OCI-LY7 (cell line): ENCODE measurements around the gene C15orf61. TPM values are rescaled to one million over a fixed set of nuclear protein-coding genes. Genes with fewer than 3 reads are reported as not detected.

ENCODE experiments used
- BruUV-seq: library from RNA; stranded (reverse); fragments of 400-500 nt; replicated peaks from 2 replicates; lab custom pipeline; 2021; lab: Mats Ljungman, UMichigan
- CTCF ChIA-PET: fragments of 300-600 bp; sonication (Branson Sonifier 250); formaldehyde crosslinking; loops from one replicate; lab custom pipeline; 2022; ENCODE audit warnings: antibody characterized with exemption; ENCODE audit not compliant: unreplicated experiment; lab: Charles Lee
- POLR2A ChIA-PET: fragments of 300-600 bp; sonication (Branson Sonifier 250); formaldehyde crosslinking; loops from one replicate; lab custom pipeline; 2022; ENCODE audit warnings: antibody characterized with exemption; lab: Charles Lee
- DNase-seq: peaks from one replicate; pipeline ENCODE4 v3.0.0-alpha.2; 2015; ENCODE audit warnings: low spot score
- H2AFZ ChIP-seq: fragments of 200-600 bp; sonication (generic), shearing (Covaris generic); 2 replicates; pipeline ENCODE4 v1.6.1; 2014; ENCODE audit warnings: mild to moderate bottlenecking, antibody characterized with exemption, low read length, moderate library complexity
- H3K27ac ChIP-seq: fragments of 200-600 bp; sonication (generic); 2 replicates; pipeline ENCODE4 v1.5.1; 2014; ENCODE audit warnings: mixed run types, low read depth, mild to moderate bottlenecking, moderate library complexity, low read length, inconsistent platforms; ENCODE audit not compliant: poor library complexity, severe bottlenecking
- H3K36me3 ChIP-seq: fragments of 200-600 bp; sonication (generic); 2 replicates; pipeline ENCODE4 v1.6.1; 2014; ENCODE audit warnings: mild to moderate bottlenecking, antibody characterized with exemption, low read length, moderate library complexity, mixed read lengths; ENCODE audit not compliant: insufficient read depth
- H3K4me1 ChIP-seq: fragments of 200-600 bp; sonication (generic); 2 replicates; pipeline ENCODE4 v1.5.1; 2014; ENCODE audit warnings: mild to moderate bottlenecking, low read length; ENCODE audit not compliant: insufficient read depth, poor library complexity, severe bottlenecking
- H3K4me2 ChIP-seq: fragments of 200-600 bp; sonication (generic); 2 replicates; pipeline ENCODE4 v1.6.1; 2014; ENCODE audit warnings: mild to moderate bottlenecking, low read length
- H3K4me3 ChIP-seq: fragments of 200-600 bp; sonication (generic); 2 replicates; pipeline ENCODE4 v1.5.1; 2014; ENCODE audit warnings: mild to moderate bottlenecking, low read depth, low read length; ENCODE audit not compliant: poor library complexity, severe bottlenecking
- H3K79me2 ChIP-seq: fragments of 200-600 bp; sonication (generic); 2 replicates; pipeline ENCODE4 v1.6.1; 2016; ENCODE audit warnings: low read depth, mild to moderate bottlenecking, low read length, moderate library complexity, mixed read lengths; ENCODE audit not compliant: insufficient read depth
- H3K9me2 ChIP-seq: fragments of 200-600 bp; sonication (generic); 2 replicates; pipeline ENCODE4 v1.6.1; 2016; ENCODE audit warnings: mild to moderate bottlenecking, low read length, mixed read lengths; ENCODE audit not compliant: insufficient read depth
- H3K9me3 ChIP-seq: fragments of 200-600 bp; sonication (generic); 2 replicates; pipeline ENCODE4 v1.6.1; 2014; ENCODE audit warnings: mild to moderate bottlenecking, mixed run types, low read length, mixed read lengths
- H4K20me1 ChIP-seq: fragments of 200-600 bp; sonication (generic); 2 replicates; pipeline ENCODE4 v1.6.1; 2014; ENCODE audit warnings: mild to moderate bottlenecking, antibody characterized with exemption, low read length, moderate library complexity, mixed read lengths; ENCODE audit not compliant: insufficient read depth
- EZH2phosphoT487 ChIP-seq: fragments of 200-600 bp; sonication (generic); IDR thresholded peaks from 2 replicates; pipeline ENCODE4 v1.6.1; 2018; ENCODE audit warnings: low read depth, borderline replicate concordance, mild to moderate bottlenecking, mixed run types, antibody characterized with exemption, low read length, moderate library complexity, mixed read lengths
- intact Hi-C: fragments of 100-400 bp; cut with micrococcal nuclease; formaldehyde crosslinking; loops from one replicate; pipeline ENCODE4 v1.10.0; 2022; ENCODE audit not compliant: unreplicated experiment
- total RNA-seq, 2 experiments: library from RNA; depleted of rRNA in 1 of 2; stranded (reverse); fragments of >200 nt in 1 of 2; shearing (Covaris generic) in 1 of 2; gene quantifications; 2 replicates each; pipeline ENCODE4 v1.2.3, GENCODE V29; 2014 to 2022
- TF ChIP-seq, protein P1 (sequence below): fragments of 200-600 bp; sonication (generic); conservative IDR thresholded peaks from 2 replicates; pipeline ENCODE4 v1.5.1; 2014; ENCODE audit warnings: mild to moderate bottlenecking, antibody characterized with exemption, low read length, moderate library complexity, mixed read lengths

C15orf61 gene
- total RNA-seq, 2 experiments from 2014 or later, result 9.3 to 13.3 TPM

DNA sequence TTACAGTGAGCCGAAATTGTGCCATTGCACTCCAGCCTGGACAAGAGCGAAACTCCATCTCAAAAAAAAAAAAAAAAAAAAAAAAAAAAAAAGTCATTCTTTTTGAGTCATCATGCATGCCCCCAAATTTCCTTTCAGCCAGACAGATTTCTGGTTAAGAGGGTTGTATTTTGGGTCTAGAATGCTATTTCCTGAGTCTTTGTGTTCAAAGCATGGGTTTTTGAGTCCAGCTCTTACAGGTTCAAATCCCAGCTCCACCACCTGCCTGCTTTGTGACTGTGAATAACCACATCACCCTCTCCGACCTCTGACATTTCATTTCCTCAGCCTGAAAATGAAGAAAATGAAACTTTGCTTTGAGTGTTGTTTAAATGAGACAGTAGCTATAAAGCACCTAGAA lies 9.3 kb upstream of the C15orf61 start:
- DNase-seq, result peak; percentile 7
- Histone ChIP-seq H3K9me2 (no peaks in the 10 kb centered on the region), H3K36me3 (no peaks in the 10 kb centered on the region), H3K4me2 (no peak overlapping the region), H2AFZ (no peak overlapping the region), H3K27ac (no peak overlapping the region), H4K20me1 (no peaks in the 10 kb centered on the region), H3K79me2 (no peaks in the 10 kb centered on the region), H3K4me1 (peaks cover 8% of the 10 kb centered on the region), H3K4me3 (no peak overlapping the region), H3K9me3 (no peaks in the 10 kb centered on the region)
- ChIA-PET POLR2A (interaction anchor here (0.7 to 0.9 kb wide), 3 partner anchors 9 to 1530 kb away, joined by 3 to 4 read pairs (median 3); no protein-coding TSS in a partner anchor), CTCF (no interaction called here)
- no TSS peak for BruUV-seq
- no peak for TF ChIP-seq EZH2phosphoT487
- TF ChIP-seq, protein P1, sequence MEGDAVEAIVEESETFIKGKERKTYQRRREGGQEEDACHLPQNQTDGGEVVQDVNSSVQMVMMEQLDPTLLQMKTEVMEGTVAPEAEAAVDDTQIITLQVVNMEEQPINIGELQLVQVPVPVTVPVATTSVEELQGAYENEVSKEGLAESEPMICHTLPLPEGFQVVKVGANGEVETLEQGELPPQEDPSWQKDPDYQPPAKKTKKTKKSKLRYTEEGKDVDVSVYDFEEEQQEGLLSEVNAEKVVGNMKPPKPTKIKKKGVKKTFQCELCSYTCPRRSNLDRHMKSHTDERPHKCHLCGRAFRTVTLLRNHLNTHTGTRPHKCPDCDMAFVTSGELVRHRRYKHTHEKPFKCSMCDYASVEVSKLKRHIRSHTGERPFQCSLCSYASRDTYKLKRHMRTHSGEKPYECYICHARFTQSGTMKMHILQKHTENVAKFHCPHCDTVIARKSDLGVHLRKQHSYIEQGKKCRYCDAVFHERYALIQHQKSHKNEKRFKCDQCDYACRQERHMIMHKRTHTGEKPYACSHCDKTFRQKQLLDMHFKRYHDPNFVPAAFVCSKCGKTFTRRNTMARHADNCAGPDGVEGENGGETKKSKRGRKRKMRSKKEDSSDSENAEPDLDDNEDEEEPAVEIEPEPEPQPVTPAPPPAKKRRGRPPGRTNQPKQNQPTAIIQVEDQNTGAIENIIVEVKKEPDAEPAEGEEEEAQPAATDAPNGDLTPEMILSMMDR, result no peak
- intact Hi-C loops, result no loop called here

DNA sequence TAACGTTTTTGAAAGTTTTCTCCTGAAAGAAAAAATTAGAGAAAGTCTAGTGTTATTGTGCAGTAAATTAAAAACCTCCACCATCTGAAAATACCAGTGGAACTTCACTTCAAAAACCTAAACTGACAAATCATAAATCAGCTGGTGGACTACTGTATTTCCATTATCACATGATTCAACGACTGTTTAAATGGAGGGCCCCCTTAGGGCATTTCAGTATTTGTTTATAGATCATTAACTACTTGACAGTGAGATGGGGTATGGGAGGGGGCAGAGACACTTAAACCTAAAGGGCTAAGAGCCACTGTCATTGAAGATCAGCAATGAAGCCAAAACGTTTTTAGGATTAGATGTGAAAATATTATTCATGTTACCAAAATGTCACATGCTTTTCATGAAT lies 8.8 kb upstream of the C15orf61 start:
- CTCF ChIA-PET, result no interaction called here
- BruUV-seq, result no TSS peak
- H3K4me1 ChIP-seq, result peaks cover 3% of the 10 kb centered on the region
- H3K4me3 ChIP-seq, result no peak overlapping the region
- H2AFZ ChIP-seq, result no peak overlapping the region
- no peaks in the 10 kb centered on the region for H3K79me2 ChIP-seq
- no peak overlapping the region for H3K4me2 ChIP-seq
- no peak for TF ChIP-seq EZH2phosphoT487
- TF ChIP-seq, protein P1, result no peak
- POLR2A ChIA-PET, result interaction anchor here (0.7 to 0.9 kb wide), 3 partner anchors 8 to 1529 kb away, joined by 3 to 4 read pairs (median 3); no protein-coding TSS in a partner anchor
- no peaks in the 10 kb centered on the region for H3K36me3 ChIP-seq
- intact Hi-C loops, result no loop called here
- no peak for DNase-seq
- no peaks in the 10 kb centered on the region for H3K9me2 ChIP-seq
- no peaks in the 10 kb centered on the region for H3K9me3 ChIP-seq
- H4K20me1 ChIP-seq, result no peaks in the 10 kb centered on the region
- no peak overlapping the region for H3K27ac ChIP-seq

- Histone ChIP-seq H2AFZ (no peak overlapping the region), H3K4me1 (no peaks in the 10 kb centered on the region), H3K9me3 (no peaks in the 10 kb centered on the region), H3K79me2 (no peaks in the 10 kb centered on the region), H3K36me3 (no peaks in the 10 kb centered on the region), H3K9me2 (no peaks in the 10 kb centered on the region), H3K4me3 (no peak overlapping the region), H4K20me1 (no peaks in the 10 kb centered on the region), H3K4me2 (no peak overlapping the region), H3K27ac (no peak overlapping the region)
- DNase-seq, result no peak
- TF ChIP-seq EZH2phosphoT487, result no peak
- TF ChIP-seq, protein P1, result no peak
- ChIA-PET CTCF (no interaction called here), POLR2A (no interaction called here)
- intact Hi-C loops, result no loop called here
- no TSS peak for BruUV-seq
Observed at GRCh38 chr15:67512933-67513714, 7.8 kb upstream of the C15orf61 start.
